Esophagus muscularis mucosa (tissue), 4 donors: ENCODE results near the gene CTSO. TPM values are rescaled to one million over a fixed set of nuclear protein-coding genes. Genes with fewer than 3 reads are reported as not detected.
"Not testable (repeated sequence)": the region's sequence is repeated elsewhere in the genome, so short reads cannot be mapped to it uniquely, and the experiment has no call there.

ENCODE experiments used
- DNase-seq: peaks from one replicate; pipeline ENCODE4 v3.0.0-alpha.2; 2017; ENCODE audit errors: extremely low spot score
- H3K27ac ChIP-seq, 4 donors: fragments of 200-600 bp; sonication (generic); replicated peaks in 1 of 4; 1 replicate in 3 of 4; 2 replicates in 1 of 4; pipeline ENCODE4 v1.5.1; 2016 to 2019; ENCODE audit warnings: mild to moderate bottlenecking in 1 of 4
- H3K27me3 ChIP-seq, 4 donors: fragments of 200-600 bp; sonication (generic); one replicate each; pipeline versions ENCODE4 v1.5.1 to v1.6.0; 2016 to 2019
- H3K36me3 ChIP-seq, 4 donors: fragments of 200-600 bp; sonication (generic); one replicate each; pipeline ENCODE4 v1.5.1; 2016 to 2019
- H3K4me1 ChIP-seq, 4 donors: fragments of 200-600 bp; sonication (generic); one replicate each; pipeline ENCODE4 v1.5.1; 2016 to 2019
- H3K4me3 ChIP-seq, 4 donors: fragments of 200-600 bp; sonication (generic); 1 replicate in 2 of 4; 2 replicates in 2 of 4; pipeline ENCODE4 v1.5.1; 2016 to 2019; ENCODE audit warnings: mild to moderate bottlenecking in 4 of 4, moderate library complexity in 1 of 4
- H3K9me3 ChIP-seq, 4 donors: fragments of 200-600 bp; sonication (generic); 1 replicate in 3 of 4; 2 replicates in 1 of 4; pipeline ENCODE4 v1.5.1; 2016 to 2019
- EP300 ChIP-seq: sonication (generic); formaldehyde crosslinking; IDR thresholded peaks from one replicate; pipeline ENCODE4 v1.6.1; 2017; ENCODE audit warnings: antibody characterized with exemption
- POLR2A ChIP-seq: fragments of 450-650 bp; IDR thresholded peaks from one replicate; pipeline ENCODE4 v1.6.1; 2017; ENCODE audit warnings: antibody characterized with exemption, moderate library complexity, mild to moderate bottlenecking, low read depth
- POLR2AphosphoS5 ChIP-seq, 2 donors: sonication (generic); formaldehyde crosslinking; IDR thresholded peaks; one replicate each; pipeline ENCODE4 v1.6.1; 2017; ENCODE audit warnings: antibody characterized with exemption in 2 of 2
- WGBS: methylation state at CpG from one replicate; pipeline ENCODE4 v1.1.5; 2018; 5-methylcytosine and 5-hydroxymethylcytosine counted together
- intact Hi-C: fragments of 100-400 bp; cut with DNase I; formaldehyde crosslinking; loops from one replicate; pipeline ENCODE4 v1.15.1; 2023
- total RNA-seq, 4 donors: library from RNA; depleted of rRNA; stranded (reverse); fragments of >200 nt; gene quantifications; one replicate each; pipeline versions ENCODE4 v1.1.0 to v1.2.1, GENCODE V29; 2016
- TF ChIP-seq, protein P1 (sequence below), 3 experiments: fragments of 200-600 bp in 2 of 3; fragments of 450-650 bp in 1 of 3; sonication (generic) in 2 of 3; IDR thresholded peaks; one replicate each; pipeline ENCODE4 v1.5.1; 2017 to 2019; ENCODE audit warnings: antibody characterized with exemption in 3 of 3, mild to moderate bottlenecking in 2 of 3, moderate library complexity in 1 of 3

The CTSO gene
- total RNA-seq, 4 donors from 2014 or later, result 18.8 to 22.8 (median 21.3) TPM

DNA sequence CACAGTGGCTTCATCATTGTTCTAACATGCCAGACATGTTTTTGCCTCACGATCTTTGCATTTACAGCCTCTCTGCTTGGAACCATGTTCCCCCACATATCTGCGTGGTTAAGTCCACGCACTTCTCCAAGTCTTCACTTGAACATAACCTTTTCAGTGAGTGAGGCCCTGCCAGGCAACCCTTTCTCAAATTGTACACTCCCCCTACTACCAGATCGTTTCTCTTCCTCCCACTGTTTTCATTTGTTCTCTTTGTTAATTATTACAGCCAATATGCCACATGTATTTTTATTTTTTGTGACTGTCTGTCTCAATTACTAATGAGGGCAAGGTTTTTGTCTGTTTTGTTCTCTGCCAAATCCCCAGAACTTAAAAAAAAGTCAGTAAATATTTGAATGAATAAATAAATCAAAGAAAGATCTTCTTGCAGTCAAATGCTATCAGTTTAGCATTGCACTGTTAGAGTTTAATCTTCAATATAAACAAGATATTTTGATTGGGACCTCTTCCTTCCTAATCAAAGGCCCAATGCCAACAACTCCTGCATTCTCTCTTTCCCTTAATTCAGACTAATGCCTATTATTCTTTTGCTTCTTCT, 18.2 kb downstream of the CTSO start:
- Histone ChIP-seq H3K9me3 (no peaks in the 10 kb centered on the region), H3K27me3 (no peaks in the 10 kb centered on the region), H3K4me1 (no peaks in the 10 kb centered on the region), H3K36me3 (peaks cover 0 to 42% (median 10%) of the 10 kb centered on the region in 4 donors), H3K4me3 (no peak overlapping the region), H3K27ac (no peak overlapping the region)
- intact Hi-C loops, result no loop called here
- no peak for DNase-seq
- 95% methylated on average over 4 of the region's 4 CpGs for WGBS
- TF ChIP-seq POLR2A (no peak), EP300 (no peak), POLR2AphosphoS5 (IDR thresholded peaks at IDR 0.05) (no peak)
- TF ChIP-seq, protein P1, sequence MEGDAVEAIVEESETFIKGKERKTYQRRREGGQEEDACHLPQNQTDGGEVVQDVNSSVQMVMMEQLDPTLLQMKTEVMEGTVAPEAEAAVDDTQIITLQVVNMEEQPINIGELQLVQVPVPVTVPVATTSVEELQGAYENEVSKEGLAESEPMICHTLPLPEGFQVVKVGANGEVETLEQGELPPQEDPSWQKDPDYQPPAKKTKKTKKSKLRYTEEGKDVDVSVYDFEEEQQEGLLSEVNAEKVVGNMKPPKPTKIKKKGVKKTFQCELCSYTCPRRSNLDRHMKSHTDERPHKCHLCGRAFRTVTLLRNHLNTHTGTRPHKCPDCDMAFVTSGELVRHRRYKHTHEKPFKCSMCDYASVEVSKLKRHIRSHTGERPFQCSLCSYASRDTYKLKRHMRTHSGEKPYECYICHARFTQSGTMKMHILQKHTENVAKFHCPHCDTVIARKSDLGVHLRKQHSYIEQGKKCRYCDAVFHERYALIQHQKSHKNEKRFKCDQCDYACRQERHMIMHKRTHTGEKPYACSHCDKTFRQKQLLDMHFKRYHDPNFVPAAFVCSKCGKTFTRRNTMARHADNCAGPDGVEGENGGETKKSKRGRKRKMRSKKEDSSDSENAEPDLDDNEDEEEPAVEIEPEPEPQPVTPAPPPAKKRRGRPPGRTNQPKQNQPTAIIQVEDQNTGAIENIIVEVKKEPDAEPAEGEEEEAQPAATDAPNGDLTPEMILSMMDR (IDR thresholded peaks at IDR 0.05), result no peak

- 87% methylated on average over 4 of the region's 4 CpGs for WGBS
- peaks cover 0 to 36% (median 6%) of the 10 kb centered on the region in 4 donors for H3K36me3 ChIP-seq
- H3K4me1 ChIP-seq, intact Hi-C loops, H3K27me3 ChIP-seq, DNase-seq, H3K4me3 ChIP-seq, H3K9me3 ChIP-seq, H3K27ac ChIP-seq: not testable (repeated sequence)
Measured at GRCh38 chr4:155934634-155935033, 19.0 kb downstream of the CTSO start.

DNA sequence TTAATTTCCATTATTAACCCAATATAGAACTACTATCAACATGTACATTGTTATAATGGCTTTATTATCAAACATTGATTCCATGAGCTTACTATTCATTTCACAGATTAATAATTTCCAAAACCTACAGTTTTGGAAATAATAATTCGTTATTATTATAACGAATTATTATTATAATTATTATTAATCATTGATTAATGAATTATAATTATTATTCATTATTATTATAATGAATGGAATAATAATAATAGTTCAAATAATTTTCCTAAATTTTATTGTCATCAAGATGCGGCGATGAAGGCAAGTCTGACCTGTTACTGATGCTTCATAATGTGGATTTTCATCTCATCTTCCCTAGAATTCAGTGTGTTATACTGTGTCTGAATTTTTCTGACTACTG, 22.0 kb downstream of the CTSO start:
- intact Hi-C loops, result no loop called here
- no peak overlapping the region for H3K27ac ChIP-seq
- no peak for TF ChIP-seq EP300
- no peak for TF ChIP-seq POLR2A
- TF ChIP-seq, protein P1 (IDR thresholded peaks at IDR 0.05), result no peak
- TF ChIP-seq POLR2AphosphoS5 (IDR thresholded peaks at IDR 0.05), result no peak
- peaks cover 0 to 36% (median 10%) of the 10 kb centered on the region in 4 donors for H3K36me3 ChIP-seq
- no peak overlapping the region for H3K4me3 ChIP-seq
- no peaks in the 10 kb centered on the region for H3K27me3 ChIP-seq
- H3K4me1 ChIP-seq, result no peaks in the 10 kb centered on the region
- WGBS, result 95% methylated on average over 4 of the region's 4 CpGs
- no peaks in the 10 kb centered on the region for H3K9me3 ChIP-seq
- no peak for DNase-seq

DNA sequence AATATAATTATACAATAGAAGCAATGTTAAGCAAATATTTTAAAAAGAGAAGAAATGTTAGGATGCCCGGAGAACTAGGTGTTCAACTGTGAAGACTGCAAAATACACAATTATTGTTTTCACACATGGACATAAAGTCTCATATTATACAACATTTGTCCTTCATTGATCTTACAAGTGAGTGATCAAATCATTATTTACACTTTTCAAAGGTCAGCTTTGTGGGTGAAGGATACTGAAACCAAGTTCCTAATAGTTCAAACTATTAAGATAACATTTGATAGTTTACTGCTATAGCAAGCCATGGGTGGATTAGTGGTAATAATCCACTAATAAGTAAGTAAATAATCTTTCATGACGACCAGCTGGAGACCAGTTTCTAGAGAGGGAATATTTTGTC, 23.3 kb downstream of the CTSO start:
- Histone ChIP-seq H3K27ac (no peak overlapping the region), H3K4me1 (no peaks in the 10 kb centered on the region), H3K4me3 (no peak overlapping the region), H3K36me3 (peaks cover 0 to 41% (median 10%) of the 10 kb centered on the region in 4 donors), H3K9me3 (no peaks in the 10 kb centered on the region), H3K27me3 (no peaks in the 10 kb centered on the region)
- TF ChIP-seq EP300 (no peak), POLR2A (no peak), POLR2AphosphoS5 (IDR thresholded peaks at IDR 0.05) (no peak)
- TF ChIP-seq, protein P1 (IDR thresholded peaks at IDR 0.05), result no peak
- no peak for DNase-seq
- intact Hi-C loops, result no loop called here
- 92% methylated on average over 2 of the region's 2 CpGs for WGBS

DNA sequence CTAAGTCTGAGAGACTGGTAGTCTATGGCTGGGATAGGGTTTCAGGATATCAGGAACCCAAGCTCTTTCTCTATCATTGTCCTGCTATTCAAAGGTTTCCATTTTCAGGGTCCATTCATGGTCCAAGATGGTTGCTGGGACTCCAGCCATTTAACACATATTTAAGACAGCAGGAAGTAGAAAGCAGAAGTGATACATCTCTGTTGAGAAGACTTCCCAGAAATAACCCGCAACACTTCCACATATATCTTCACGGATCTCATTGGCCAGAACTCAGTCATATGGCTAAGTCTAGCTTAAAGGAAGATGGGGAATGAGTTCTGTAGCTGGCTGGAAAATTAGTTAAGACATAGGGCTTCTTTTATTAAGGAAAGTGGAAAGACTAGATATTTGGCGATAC, 23.8 kb downstream of the CTSO start:
- Histone ChIP-seq H3K4me1 (no peaks in the 10 kb centered on the region), H3K9me3 (no peaks in the 10 kb centered on the region), H3K27me3 (no peaks in the 10 kb centered on the region), H3K27ac (no peak overlapping the region), H3K4me3 (no peak overlapping the region), H3K36me3 (peaks cover 0 to 44% (median 10%) of the 10 kb centered on the region in 4 donors)
- no peak for TF ChIP-seq POLR2A
- TF ChIP-seq, protein P1 (IDR thresholded peaks at IDR 0.05), result no peak
- no peak for DNase-seq
- WGBS, result 100% methylated on average over 3 of the region's 3 CpGs
- intact Hi-C loops, result no loop called here
